Right kidney (tissue), 1 donor: Measurements from ENCODE around the gene CABP4.

Experiments
- DNase-seq: peaks from one replicate; pipeline ENCODE4 v3.0.0-alpha.2; 2016

Gene CABP4

DNA sequence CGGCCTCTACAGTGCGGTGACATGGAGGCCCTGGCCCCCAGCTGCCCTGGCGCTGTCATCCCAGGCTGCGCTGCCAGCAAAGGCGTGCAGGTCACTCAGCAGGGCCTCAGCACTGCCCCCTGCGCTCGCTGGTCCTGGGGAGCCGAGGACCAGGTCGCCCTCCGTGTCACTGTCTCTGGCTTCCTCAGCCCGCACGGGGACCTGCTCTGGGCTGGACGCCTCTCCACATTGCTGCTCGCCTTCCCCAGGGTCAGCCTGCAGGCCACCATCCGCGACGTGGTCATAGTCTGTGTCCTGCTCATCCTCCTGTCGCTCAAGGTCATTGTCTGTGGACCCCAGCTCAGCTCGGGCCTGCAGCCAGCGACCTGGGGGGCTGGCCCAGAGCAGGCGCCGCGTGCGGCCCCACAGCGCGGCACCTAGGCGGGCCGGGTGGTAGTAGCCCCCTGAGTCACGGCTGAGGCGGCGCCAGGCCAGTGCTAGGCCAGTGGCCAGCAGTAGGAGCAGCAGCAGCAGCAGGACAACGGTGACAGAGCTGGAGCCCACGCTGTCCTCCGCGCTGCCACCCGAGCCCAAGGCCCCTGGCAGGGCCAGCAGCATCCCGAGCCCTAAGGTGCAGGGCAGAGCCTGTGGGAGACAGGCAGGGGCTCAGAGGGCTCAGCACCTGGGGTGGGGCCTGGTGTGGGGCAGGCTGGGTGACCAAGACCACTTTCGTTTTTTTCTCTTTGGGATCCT lies 19.3 kb upstream of the CABP4 start:
- no peak for DNase-seq

DNA sequence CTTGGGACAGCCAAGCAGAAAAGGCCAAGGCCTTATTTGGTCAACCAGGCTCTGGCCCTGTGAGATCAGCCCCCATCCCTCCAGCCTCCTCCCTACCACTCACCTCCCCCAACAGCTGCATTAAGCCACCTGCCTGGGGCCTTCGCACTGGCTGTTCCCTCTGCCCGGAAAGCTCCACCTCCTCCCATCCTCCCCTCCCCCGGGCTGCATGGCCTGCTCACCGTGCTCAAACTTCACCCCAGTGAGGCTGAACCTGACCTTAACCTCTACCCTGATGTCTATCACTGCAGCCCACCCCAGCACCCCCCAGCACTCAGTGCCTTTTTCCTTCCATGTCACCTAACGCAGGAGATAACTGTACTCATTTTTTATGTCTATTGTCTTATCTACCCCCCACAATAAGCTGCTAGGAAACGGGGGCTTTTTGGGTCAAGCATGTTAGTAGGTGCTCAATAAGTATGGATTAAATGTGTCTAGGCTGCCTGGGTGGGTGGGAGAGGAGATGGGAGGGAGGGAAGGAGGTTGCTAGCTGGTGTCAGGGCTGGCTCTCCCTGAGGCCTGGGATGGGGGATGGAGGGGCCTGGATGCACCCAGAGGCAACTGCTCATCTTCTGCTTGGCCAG lies 18.6 kb upstream of the CABP4 start:
- DNase-seq: no peak

DNA sequence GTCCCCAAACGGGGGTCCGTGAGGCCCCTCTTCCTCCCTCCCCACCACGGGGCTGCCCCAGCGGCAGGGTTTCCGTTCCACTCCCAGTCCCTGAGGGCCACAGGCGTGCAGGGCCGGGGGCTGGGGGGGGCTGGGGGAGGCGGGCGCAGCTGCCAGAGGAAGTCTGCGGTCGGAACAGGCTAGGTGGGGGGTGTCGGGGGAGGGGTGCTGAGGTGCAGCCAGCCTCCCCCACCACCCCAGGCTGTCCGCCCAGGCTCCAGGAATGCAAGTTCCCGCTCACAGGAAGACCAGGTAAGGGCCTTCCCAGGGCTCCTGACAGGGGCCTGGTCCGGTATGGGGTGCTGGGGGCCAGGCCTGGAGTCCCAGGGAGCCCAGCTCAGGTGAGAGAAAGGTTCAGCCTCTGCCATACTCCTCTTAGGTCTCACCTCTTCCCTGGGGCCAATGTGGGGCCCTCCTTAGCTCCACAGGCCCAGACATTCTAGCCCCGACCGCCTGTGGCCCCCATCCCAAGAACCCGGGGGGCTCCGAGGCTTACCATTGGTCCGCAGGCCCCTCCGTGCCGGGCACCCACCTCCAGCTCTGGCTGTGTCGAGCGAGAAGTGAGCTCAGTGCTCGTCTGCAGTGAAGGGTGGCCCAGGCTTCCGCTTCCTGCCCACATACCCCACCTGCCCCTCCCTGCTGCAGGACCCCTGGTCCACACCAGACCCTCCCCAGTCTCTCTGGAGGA lies 17.9 kb upstream of the CABP4 start, which contains the start of gene PTPRCAP:
Gene PTPRCAP (minus strand): TSS at position 601 of the 727 bp plus-strand sequence. CDS start 63 bp downstream, at position 538.
- no peak for DNase-seq

- no peak for DNase-seq
These were observed 17.4 kb upstream of the CABP4 start for GRCh38 chr11:67437809-67438157.

DNA sequence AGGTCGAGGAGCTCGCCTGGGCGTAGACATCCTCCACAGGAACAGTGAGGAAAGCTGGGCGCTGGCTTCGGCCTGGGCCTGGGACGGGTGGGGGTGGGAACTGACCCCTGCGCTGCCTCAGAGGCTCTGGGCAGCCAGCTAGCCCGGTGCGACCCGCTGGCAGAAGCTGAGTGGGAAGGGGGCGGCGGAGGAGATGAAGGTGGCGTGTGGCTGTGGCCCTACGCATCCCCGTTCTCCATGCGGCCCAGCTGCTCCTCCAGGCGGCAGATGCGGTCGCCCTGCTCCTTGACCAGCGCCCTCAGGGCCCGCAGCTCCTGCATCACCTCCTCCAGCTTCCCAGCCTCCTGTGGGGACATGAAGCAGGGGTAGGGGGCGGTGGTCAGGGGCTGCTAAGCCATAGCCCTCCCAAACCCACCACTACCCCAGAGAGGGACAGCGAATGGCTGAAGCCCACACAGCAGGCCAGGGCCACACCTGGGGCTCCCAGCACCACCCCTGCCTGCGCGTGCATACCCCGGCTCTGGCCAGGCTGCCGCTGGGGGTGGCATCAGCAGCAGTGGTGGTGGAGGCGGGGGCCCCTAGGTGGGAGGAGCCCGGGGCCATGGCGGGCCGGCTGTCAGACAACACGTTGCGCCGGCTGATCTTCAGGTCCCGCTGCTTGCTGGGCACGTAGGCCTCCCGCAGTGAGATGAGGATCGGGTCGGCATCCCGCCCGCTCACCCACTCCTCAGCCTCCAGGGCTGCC lies 16.8 kb upstream of the CABP4 start:
- no peak for DNase-seq

GRCh38 chr11:67439321-67440228 lies 15.6 kb upstream of the CABP4 start:
- no peak for DNase-seq

DNA sequence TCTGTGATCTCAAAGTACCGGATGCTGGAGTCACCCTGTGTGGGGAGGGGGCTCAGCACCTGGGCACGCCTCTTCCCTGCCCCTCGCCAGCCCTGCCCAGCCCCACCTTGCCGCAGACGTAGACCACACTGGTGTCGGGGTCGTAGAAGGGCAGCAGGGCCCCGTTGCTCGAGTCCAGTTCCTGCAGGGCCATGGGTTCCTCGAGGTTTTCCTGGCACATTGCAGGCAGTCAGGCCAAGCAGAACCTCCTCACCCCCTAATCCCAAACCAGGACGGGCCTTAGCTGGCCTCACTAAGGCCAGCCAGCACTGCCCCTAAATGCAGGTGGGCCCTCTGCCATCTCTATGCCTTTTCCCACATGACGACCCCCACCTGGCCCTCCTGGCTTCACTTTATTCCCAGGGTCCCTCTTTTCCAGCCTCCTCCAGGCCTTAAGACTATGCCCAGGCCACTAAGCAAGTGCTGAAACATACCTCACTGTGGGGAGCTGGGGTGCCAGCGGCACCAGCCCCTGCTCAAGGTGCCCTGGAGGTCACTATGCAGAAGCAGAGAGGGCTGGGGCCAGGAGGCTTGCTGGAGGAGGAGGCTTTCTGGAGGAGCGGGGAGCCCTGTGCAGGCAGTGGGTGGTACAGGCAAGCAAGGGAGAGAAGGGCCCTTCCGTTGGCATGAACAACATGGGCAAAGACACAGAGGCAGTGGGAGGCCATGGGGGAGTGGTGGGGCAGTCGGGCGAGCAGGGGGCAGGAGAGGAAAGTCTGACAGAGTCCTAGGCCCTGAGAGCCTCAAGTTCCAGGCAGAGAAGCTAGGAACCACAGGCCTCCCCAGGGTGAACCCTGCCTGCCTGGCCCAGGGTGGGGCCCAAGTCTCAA lies 14.7 kb upstream of the CABP4 start:
- DNase-seq: no peak

DNA sequence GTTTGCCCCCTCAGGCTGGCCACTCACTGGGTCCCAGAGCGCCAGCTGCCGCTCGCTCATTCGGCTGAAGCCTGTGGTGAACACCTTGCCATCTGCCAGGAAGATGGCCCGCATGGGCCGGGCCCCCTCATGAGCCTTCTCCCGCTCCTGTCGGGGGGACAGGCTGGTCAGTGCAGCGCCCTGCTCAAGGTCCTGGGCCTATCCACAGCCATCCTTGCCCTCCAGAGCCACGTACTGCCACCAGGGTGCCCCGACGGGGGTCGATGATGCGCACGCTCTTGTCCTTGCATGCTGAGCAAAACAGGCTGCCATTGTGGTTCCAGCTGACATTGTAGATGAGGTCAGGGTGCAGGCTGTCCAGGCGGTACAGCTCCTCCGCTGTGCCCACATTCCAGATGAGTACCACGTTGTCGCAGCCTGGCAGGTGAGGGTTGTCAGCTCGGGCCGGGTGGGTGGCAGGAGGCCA lies 14.0 kb upstream of the CABP4 start:
- DNase-seq: no peak

DNA sequence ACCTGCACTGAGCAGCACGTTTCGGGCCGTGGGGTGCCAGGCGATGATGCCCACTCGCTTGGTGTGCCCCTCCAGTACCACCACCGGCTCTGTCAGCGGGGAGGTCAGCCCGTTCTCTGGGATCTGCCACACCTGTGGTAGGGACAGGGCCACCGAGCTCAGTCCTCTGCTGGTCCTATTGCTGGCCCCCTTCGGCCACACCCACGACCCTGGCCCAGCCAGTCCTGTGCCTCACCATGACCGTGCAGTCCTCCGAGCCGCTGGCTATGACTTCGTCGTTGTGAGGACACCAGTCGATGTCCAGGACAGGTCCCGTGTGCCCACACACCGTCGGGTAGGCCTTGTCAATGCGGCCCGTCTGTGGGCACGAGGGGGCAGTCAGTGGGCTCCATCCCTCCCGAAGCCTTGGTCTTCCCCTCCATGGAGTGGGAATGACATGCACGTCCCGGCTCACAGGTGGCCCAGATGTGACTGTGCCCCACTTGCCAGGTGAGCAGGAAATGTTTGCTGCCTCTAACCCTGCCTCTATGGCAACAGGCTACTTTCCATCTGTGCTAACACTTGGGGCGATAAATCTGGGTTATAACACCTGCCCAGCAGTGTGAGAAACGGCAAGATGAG lies 13.3 kb upstream of the CABP4 start:
- no peak for DNase-seq

DNA sequence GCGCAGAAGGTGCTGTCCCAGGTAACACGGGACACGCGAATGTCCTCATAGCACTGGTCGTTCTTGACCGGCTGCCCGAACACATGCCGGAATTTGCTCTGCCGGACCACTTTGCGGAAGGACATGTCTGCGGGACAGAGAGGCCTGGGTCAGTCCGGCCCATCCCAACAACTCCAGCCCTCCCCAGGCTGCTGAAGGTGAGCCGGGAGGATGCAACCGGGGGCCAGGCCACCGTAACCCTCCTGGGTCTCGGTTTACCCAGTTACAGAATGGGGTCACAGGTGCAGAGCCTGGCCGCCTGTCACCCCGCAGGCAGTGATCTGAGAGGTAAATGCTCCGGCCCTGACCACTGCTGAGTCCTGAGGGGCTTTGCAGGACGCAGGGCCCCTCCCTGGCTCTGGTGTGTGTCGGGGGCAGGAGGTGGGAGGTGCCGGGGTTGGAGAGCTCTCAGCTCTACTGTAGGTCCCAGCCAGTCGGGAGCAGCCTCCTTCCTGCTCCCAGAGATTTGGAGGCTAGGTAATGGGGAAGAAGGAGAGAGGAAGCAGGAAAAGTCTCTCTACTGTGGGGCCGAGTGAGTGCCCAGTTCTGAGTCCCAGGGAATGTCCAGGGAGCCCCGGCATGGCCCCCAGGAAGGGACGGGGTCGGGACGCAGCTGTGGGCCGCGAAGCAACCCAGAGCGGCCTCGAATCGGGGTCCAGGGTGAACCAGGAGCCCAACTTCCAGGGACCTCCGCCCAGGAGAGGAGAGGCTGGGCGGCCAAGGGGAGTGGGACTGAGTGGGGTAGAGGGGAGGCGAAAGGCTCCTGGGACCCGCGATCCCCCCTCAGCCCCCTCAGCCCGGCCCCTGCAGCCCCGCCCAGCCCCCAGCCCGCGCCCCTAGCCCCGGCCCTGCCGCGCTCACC lies 12.4 kb upstream of the CABP4 start:
- DNase-seq: peak; percentile 45

DNA sequence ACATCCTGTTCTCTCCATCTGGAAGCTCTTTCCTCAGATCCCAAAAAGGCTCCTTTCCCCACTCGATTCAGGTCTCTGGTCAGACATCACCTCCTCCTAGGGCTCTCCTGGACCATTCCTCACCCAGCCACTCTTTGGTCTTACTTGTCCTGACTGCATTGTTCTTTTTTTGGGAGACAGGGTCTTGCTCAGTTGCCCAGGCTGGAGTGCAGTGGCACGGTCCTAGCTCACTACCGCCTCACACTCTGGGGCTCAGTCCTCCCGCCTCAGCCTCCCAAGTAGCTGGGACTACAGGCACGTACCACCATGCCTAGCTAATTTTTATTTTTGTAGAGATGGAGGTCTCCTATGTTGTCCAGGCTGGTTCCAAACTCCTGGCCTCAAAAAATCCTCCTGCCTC lies 9.6 kb upstream of the CABP4 start:
- no peak for DNase-seq

GRCh38 chr11:67448220-67448609 lies 6.9 kb upstream of the CABP4 start:
- no peak for DNase-seq

DNA sequence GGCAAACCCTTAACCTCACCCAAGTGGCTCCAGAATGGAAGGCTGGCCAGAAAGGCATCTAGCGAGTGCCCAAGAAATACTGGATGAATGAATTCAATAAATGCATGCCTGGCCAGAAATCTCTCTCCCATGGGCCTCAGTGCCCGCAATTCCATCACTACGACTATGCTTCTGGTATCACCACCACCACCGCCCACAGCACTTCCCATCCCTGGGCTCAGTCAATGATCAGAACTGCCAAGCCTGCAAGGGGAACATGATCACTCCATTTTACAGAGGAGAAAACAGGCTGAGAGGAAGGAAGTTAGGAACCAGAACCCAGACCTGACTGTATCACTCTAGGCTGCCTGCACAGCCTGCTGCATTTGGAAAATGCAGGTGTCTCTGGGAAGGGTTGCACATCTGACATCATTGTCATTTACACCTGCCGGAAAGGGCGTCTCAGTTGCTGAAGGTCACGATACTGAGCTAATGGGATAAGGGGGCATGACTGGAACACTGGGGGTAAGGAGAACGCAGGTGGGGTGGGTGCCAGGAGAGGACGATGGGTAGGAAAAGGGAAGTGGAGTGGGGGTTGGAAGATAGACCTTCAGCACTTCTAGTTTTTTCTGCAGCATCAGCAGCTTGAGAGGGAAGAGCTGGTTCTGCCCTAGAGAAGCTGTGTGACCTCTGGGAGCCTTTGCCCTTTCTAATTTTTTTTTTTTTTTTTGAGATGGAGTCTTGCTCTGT lies 5.9 kb upstream of the CABP4 start:
- DNase-seq: no peak

GRCh38 chr11:67450796-67451657 lies 4.1 kb upstream of the CABP4 start:
- DNase-seq: no peak

GRCh38 chr11:67451658-67451976 lies 3.5 kb upstream of the CABP4 start:
- DNase-seq: no peak

GRCh38 chr11:67452141-67452952 lies 2.8 kb upstream of the CABP4 start, which contains the start of gene GPR152:
Gene GPR152, minus strand, starts transcription at chr11:67452729. Its CDS starts 5 bp downstream, at chr11:67452724.
- no peak for DNase-seq
